ENCODE measurements around the gene PDPN.
"Not testable (repeated sequence)": the region's sequence is repeated elsewhere in the genome, so short reads cannot be mapped to it uniquely, and the experiment has no call there.

The PDPN gene

GRCh38 chr1:13549521-13549920 is 34.1 kb upstream of the PDPN start:
- no peaks in the 10 kb centered on the region for H3K9me3 ChIP-seq (ENCODE audit: control insufficient read depth, low read depth, low read length)
- H3K4me3 ChIP-seq (ENCODE audit: low read length) = no peak overlapping the region
- no peaks in the 10 kb centered on the region for H3K4me1 ChIP-seq (ENCODE audit: control insufficient read depth, low read depth, low read length)
- no peaks in the 10 kb centered on the region for H3K27me3 ChIP-seq (ENCODE audit: control insufficient read depth, insufficient read depth, low read length)
- no peak overlapping the region for H3K27ac ChIP-seq (ENCODE audit: low read length)
- H3K9ac ChIP-seq (ENCODE audit: low read length) = no peak overlapping the region
- H3K36me3 ChIP-seq (ENCODE audit: control insufficient read depth, low read depth, low read length) = no peaks in the 10 kb centered on the region

GRCh38 chr1:13550663-13551062 is 33.0 kb upstream of the PDPN start:
- H3K4me3 ChIP-seq (ENCODE audit: low read length) = no peak overlapping the region
- no peaks in the 10 kb centered on the region for H3K4me1 ChIP-seq (ENCODE audit: control insufficient read depth, low read depth, low read length)
- no peak overlapping the region for H3K9ac ChIP-seq (ENCODE audit: low read length)
- H3K9me3 ChIP-seq (ENCODE audit: control insufficient read depth, low read depth, low read length) = no peaks in the 10 kb centered on the region
- H3K27me3 ChIP-seq (ENCODE audit: control insufficient read depth, insufficient read depth, low read length) = no peaks in the 10 kb centered on the region
- no peaks in the 10 kb centered on the region for H3K36me3 ChIP-seq (ENCODE audit: control insufficient read depth, low read depth, low read length)
- no peak overlapping the region for H3K27ac ChIP-seq (ENCODE audit: low read length)

- Histone ChIP-seq H3K4me3 (ENCODE audit: low read length) (no peak overlapping the region), H3K9me3 (ENCODE audit: control insufficient read depth, low read depth, low read length) (no peaks in the 10 kb centered on the region), H3K27ac (ENCODE audit: low read length) (no peak overlapping the region), H3K36me3 (ENCODE audit: control insufficient read depth, low read depth, low read length) (no peaks in the 10 kb centered on the region), H3K9ac (ENCODE audit: low read length) (no peak overlapping the region), H3K4me1 (ENCODE audit: control insufficient read depth, low read depth, low read length) (no peaks in the 10 kb centered on the region), H3K27me3 (ENCODE audit: control insufficient read depth, insufficient read depth, low read length) (no peaks in the 10 kb centered on the region)
Observed at GRCh38 chr1:13554798-13555197, 28.8 kb upstream of the PDPN start.

- Histone ChIP-seq H3K9ac (ENCODE audit: low read length) (no peak overlapping the region), H3K27ac (ENCODE audit: low read length) (no peak overlapping the region), H3K4me3 (ENCODE audit: low read length) (no peak overlapping the region), H3K27me3 (ENCODE audit: control insufficient read depth, insufficient read depth, low read length) (no peaks in the 10 kb centered on the region), H3K9me3 (ENCODE audit: control insufficient read depth, low read depth, low read length) (no peaks in the 10 kb centered on the region), H3K36me3 (ENCODE audit: control insufficient read depth, low read depth, low read length) (no peaks in the 10 kb centered on the region), H3K4me1 (ENCODE audit: control insufficient read depth, low read depth, low read length) (no peaks in the 10 kb centered on the region)
Observed at GRCh38 chr1:13556224-13556764, 27.3 kb upstream of the PDPN start.

- Histone ChIP-seq H3K27ac (ENCODE audit: low read length) (no peak overlapping the region), H3K9ac (ENCODE audit: low read length) (no peak overlapping the region), H3K27me3 (ENCODE audit: control insufficient read depth, insufficient read depth, low read length) (no peaks in the 10 kb centered on the region), H3K36me3 (ENCODE audit: control insufficient read depth, low read depth, low read length) (no peaks in the 10 kb centered on the region), H3K9me3 (ENCODE audit: control insufficient read depth, low read depth, low read length) (no peaks in the 10 kb centered on the region), H3K4me3 (ENCODE audit: low read length) (no peak overlapping the region), H3K4me1 (ENCODE audit: control insufficient read depth, low read depth, low read length) (no peaks in the 10 kb centered on the region)
Observed at GRCh38 chr1:13560541-13560940, 23.1 kb upstream of the PDPN start.

- not testable (repeated sequence) for H3K27me3 ChIP-seq (ENCODE audit: control insufficient read depth, insufficient read depth, low read length); H3K4me3 ChIP-seq (ENCODE audit: low read length); H3K4me1 ChIP-seq (ENCODE audit: control insufficient read depth, low read depth, low read length); H3K9me3 ChIP-seq (ENCODE audit: control insufficient read depth, low read depth, low read length); H3K9ac ChIP-seq (ENCODE audit: low read length); H3K27ac ChIP-seq (ENCODE audit: low read length); H3K36me3 ChIP-seq (ENCODE audit: control insufficient read depth, low read depth, low read length)
Observed at GRCh38 chr1:13562981-13563380, 20.7 kb upstream of the PDPN start.

- no peak overlapping the region for H3K9ac ChIP-seq (ENCODE audit: low read length)
- H3K36me3 ChIP-seq (ENCODE audit: control insufficient read depth, low read depth, low read length) = no peaks in the 10 kb centered on the region
- H3K27ac ChIP-seq (ENCODE audit: low read length) = no peak overlapping the region
- H3K4me3 ChIP-seq (ENCODE audit: low read length) = no peak overlapping the region
- H3K9me3 ChIP-seq (ENCODE audit: control insufficient read depth, low read depth, low read length) = no peaks in the 10 kb centered on the region
- H3K27me3 ChIP-seq (ENCODE audit: control insufficient read depth, insufficient read depth, low read length) = no peaks in the 10 kb centered on the region
- H3K4me1 ChIP-seq (ENCODE audit: control insufficient read depth, low read depth, low read length) = no peaks in the 10 kb centered on the region
Observed at GRCh38 chr1:13564073-13564472, 19.6 kb upstream of the PDPN start.

- not testable (repeated sequence) for H3K27me3 ChIP-seq (ENCODE audit: control insufficient read depth, insufficient read depth, low read length); H3K27ac ChIP-seq (ENCODE audit: low read length); H3K9me3 ChIP-seq (ENCODE audit: control insufficient read depth, low read depth, low read length); H3K36me3 ChIP-seq (ENCODE audit: control insufficient read depth, low read depth, low read length); H3K4me3 ChIP-seq (ENCODE audit: low read length); H3K4me1 ChIP-seq (ENCODE audit: control insufficient read depth, low read depth, low read length); H3K9ac ChIP-seq (ENCODE audit: low read length)
Observed at GRCh38 chr1:13570435-13570834, 13.2 kb upstream of the PDPN start.

GRCh38 chr1:13570924-13571323 is 12.7 kb upstream of the PDPN start:
- Histone ChIP-seq H3K9me3 (ENCODE audit: control insufficient read depth, low read depth, low read length) (no peaks in the 10 kb centered on the region), H3K4me1 (ENCODE audit: control insufficient read depth, low read depth, low read length) (no peaks in the 10 kb centered on the region), H3K27me3 (ENCODE audit: control insufficient read depth, insufficient read depth, low read length) (no peaks in the 10 kb centered on the region), H3K9ac (ENCODE audit: low read length) (no peak overlapping the region), H3K27ac (ENCODE audit: low read length) (no peak overlapping the region), H3K36me3 (ENCODE audit: control insufficient read depth, low read depth, low read length) (no peaks in the 10 kb centered on the region), H3K4me3 (ENCODE audit: low read length) (no peak overlapping the region)

GRCh38 chr1:13573586-13573985 is 10.0 kb upstream of the PDPN start:
- no peaks in the 10 kb centered on the region for H3K4me1 ChIP-seq (ENCODE audit: control insufficient read depth, low read depth, low read length)
- no peak overlapping the region for H3K9ac ChIP-seq (ENCODE audit: low read length)
- H3K4me3 ChIP-seq (ENCODE audit: low read length) = no peak overlapping the region
- H3K36me3 ChIP-seq (ENCODE audit: control insufficient read depth, low read depth, low read length) = no peaks in the 10 kb centered on the region
- H3K27ac ChIP-seq (ENCODE audit: low read length) = no peak overlapping the region
- no peaks in the 10 kb centered on the region for H3K27me3 ChIP-seq (ENCODE audit: control insufficient read depth, insufficient read depth, low read length)
- H3K9me3 ChIP-seq (ENCODE audit: control insufficient read depth, low read depth, low read length) = no peaks in the 10 kb centered on the region

- no peaks in the 10 kb centered on the region for H3K36me3 ChIP-seq (ENCODE audit: control insufficient read depth, low read depth, low read length)
- no peak overlapping the region for H3K9ac ChIP-seq (ENCODE audit: low read length)
- no peak overlapping the region for H3K4me3 ChIP-seq (ENCODE audit: low read length)
- H3K9me3 ChIP-seq (ENCODE audit: control insufficient read depth, low read depth, low read length) = no peaks in the 10 kb centered on the region
- no peak overlapping the region for H3K27ac ChIP-seq (ENCODE audit: low read length)
- peaks cover 8% of the 10 kb centered on the region for H3K27me3 ChIP-seq (ENCODE audit: control insufficient read depth, insufficient read depth, low read length)
- no peaks in the 10 kb centered on the region for H3K4me1 ChIP-seq (ENCODE audit: control insufficient read depth, low read depth, low read length)
Observed at GRCh38 chr1:13576926-13577325, 6.7 kb upstream of the PDPN start.

- peaks cover 7% of the 10 kb centered on the region for H3K4me1 ChIP-seq (ENCODE audit: control insufficient read depth, low read depth, low read length)
Observed at GRCh38 chr1:13577846-13578245, 5.8 kb upstream of the PDPN start.

More at GRCh38 chr1:13577846-13578245, 5.8 kb upstream of the PDPN start:
- H3K9ac ChIP-seq (ENCODE audit: low read length) = no peak overlapping the region
- no peaks in the 10 kb centered on the region for H3K9me3 ChIP-seq (ENCODE audit: control insufficient read depth, low read depth, low read length)
- H3K36me3 ChIP-seq (ENCODE audit: control insufficient read depth, low read depth, low read length) = no peaks in the 10 kb centered on the region
- H3K27me3 ChIP-seq (ENCODE audit: control insufficient read depth, insufficient read depth, low read length) = peaks cover 17% of the 10 kb centered on the region
- no peak overlapping the region for H3K4me3 ChIP-seq (ENCODE audit: low read length)
- H3K27ac ChIP-seq (ENCODE audit: low read length) = no peak overlapping the region
